Mucosa of descending colon (tissue), 3 donors: Measurements from ENCODE around the gene INPP5A. TPM values are rescaled to one million over a fixed set of nuclear protein-coding genes. Genes with fewer than 3 reads are reported as not detected.

Experiments
- ATAC-seq: fragments of 200-7000 bp; cut with Tn5 transposase; one replicate; pipeline ENCODE4 v1.9.1; 2020; ENCODE audit warnings: mild to moderate bottlenecking, moderate library complexity
- DNase-seq, 3 donors: peaks; one replicate each; pipeline ENCODE4 v3.0.0-alpha.2; 2020
- H3K36me3 ChIP-seq: fragments of 200-600 bp; one replicate; pipeline ENCODE4 v1.8.0; 2021; ENCODE audit warnings: low read depth, mild to moderate bottlenecking
- H3K4me1 ChIP-seq: fragments of 200-600 bp; one replicate; pipeline ENCODE4 v1.8.0; 2021; ENCODE audit warnings: low read depth, mild to moderate bottlenecking
- H3K4me3 ChIP-seq: fragments of 200-600 bp; one replicate; pipeline ENCODE4 v1.8.0; 2021; ENCODE audit warnings: mild to moderate bottlenecking
- H3K9me3 ChIP-seq: fragments of 200-600 bp; one replicate; pipeline ENCODE4 v1.8.0; 2021; ENCODE audit warnings: mild to moderate bottlenecking
- CTCF ChIP-seq: fragments of 200-600 bp; IDR thresholded peaks from one replicate; pipeline ENCODE4 v1.8.0; 2022; ENCODE audit warnings: antibody characterized with exemption, mild to moderate bottlenecking
- intact Hi-C, 2 donors: fragments of 100-400 bp; cut with DNase I in 1 of 2; cut with micrococcal nuclease in 1 of 2; formaldehyde crosslinking; loops; one replicate each; pipeline versions ENCODE4 v1.11.0 to v1.11.1; 2022; cut with DNase I, micrococcal nuclease
- total RNA-seq, 3 donors: library from RNA; stranded (reverse); fragmentation: NEBNext Ultra II Directional in 2 of 3; extraction: Animal tissue kit (Norgen Biotek cat#: 25700) in 2 of 3; gene quantifications; one replicate each; pipeline versions ENCODE4 v1.2.1 to v1.2.4, GENCODE V29; 2021 to 2023
- donor health status: DM: no; HTN: no; CAD: no; lungs with moderate emphysema.
- donor health status: DM: no; HTN: no; CAD: no.
- donor health status: DM: no; HTN: yes; CAD: no.

The INPP5A gene
- total RNA-seq, 3 donors from 2014 or later, result 31.7 to 92.8 (median 32.0) TPM

- Histone ChIP-seq H3K36me3 (no peaks in the 10 kb centered on the region), H3K4me3 (no peak overlapping the region), H3K9me3 (no peaks in the 10 kb centered on the region), H3K4me1 (no peaks in the 10 kb centered on the region)
- intact Hi-C loops, result no loop called here
- no peak for TF ChIP-seq CTCF
- ATAC-seq (no peak), DNase-seq (peak in 1 of 3 donors; percentile 15)
Measured at GRCh38 chr10:132650611-132651250, 113.1 kb downstream of the INPP5A start.

GRCh38 chr10:132651511-132652029 lies 114.0 kb downstream of the INPP5A start:
- DNase-seq, result peak in 1 of 3 donors; percentile 21
- intact Hi-C loops, result no loop called here
- no peak for ATAC-seq
- Histone ChIP-seq H3K36me3 (no peaks in the 10 kb centered on the region), H3K9me3 (no peaks in the 10 kb centered on the region), H3K4me3 (no peak overlapping the region), H3K4me1 (no peaks in the 10 kb centered on the region)
- TF ChIP-seq CTCF, result no peak

GRCh38 chr10:132652446-132652845 lies 114.9 kb downstream of the INPP5A start:
- intact Hi-C loops, result no loop called here
- H3K9me3 ChIP-seq, result no peaks in the 10 kb centered on the region
- TF ChIP-seq CTCF, result no peak
- H3K36me3 ChIP-seq, result no peaks in the 10 kb centered on the region
- no peaks in the 10 kb centered on the region for H3K4me1 ChIP-seq
- no peak overlapping the region for H3K4me3 ChIP-seq
- no peak for ATAC-seq
- DNase-seq, result peak in 1 of 3 donors; percentile 3

- ATAC-seq (no peak), DNase-seq (peak in 1 of 3 donors; percentile 16)
- Histone ChIP-seq H3K36me3 (no peaks in the 10 kb centered on the region), H3K9me3 (no peaks in the 10 kb centered on the region), H3K4me3 (no peak overlapping the region), H3K4me1 (no peaks in the 10 kb centered on the region)
- no peak for TF ChIP-seq CTCF
- intact Hi-C loops, result no loop called here
Measured at GRCh38 chr10:132652936-132653590, 115.5 kb downstream of the INPP5A start.

GRCh38 chr10:132653721-132654120 lies 116.1 kb downstream of the INPP5A start:
- no peak for TF ChIP-seq CTCF
- intact Hi-C loops, result no loop called here

More at GRCh38 chr10:132653721-132654120, 116.1 kb downstream of the INPP5A start:
- ATAC-seq (no peak), DNase-seq (peak in 1 of 3 donors; percentile 16)
- no peak overlapping the region for H3K4me3 ChIP-seq
- H3K9me3 ChIP-seq, result no peaks in the 10 kb centered on the region
- no peaks in the 10 kb centered on the region for H3K4me1 ChIP-seq
- H3K36me3 ChIP-seq, result no peaks in the 10 kb centered on the region
